ENCODE results near the gene TUBB3.
"Not testable (repeated sequence)": the region's sequence is repeated elsewhere in the genome, so short reads cannot be mapped to it uniquely, and the experiment has no call there.

The TUBB3 gene

GRCh38 chr16:89919535-89920406, 3.4 kb upstream of the TUBB3 start:
- DNase-seq = peak; percentile 2

GRCh38 chr16:89920723-89921122, 2.4 kb upstream of the TUBB3 start:
- DNase-seq = no peak

- DNase-seq = peak; percentile 4
Measured at GRCh38 chr16:89921131-89921701, 1.9 kb upstream of the TUBB3 start.

GRCh38 chr16:89921702-89922476, 1.3 kb upstream of the TUBB3 start:
- DNase-seq = no peak

DNA sequence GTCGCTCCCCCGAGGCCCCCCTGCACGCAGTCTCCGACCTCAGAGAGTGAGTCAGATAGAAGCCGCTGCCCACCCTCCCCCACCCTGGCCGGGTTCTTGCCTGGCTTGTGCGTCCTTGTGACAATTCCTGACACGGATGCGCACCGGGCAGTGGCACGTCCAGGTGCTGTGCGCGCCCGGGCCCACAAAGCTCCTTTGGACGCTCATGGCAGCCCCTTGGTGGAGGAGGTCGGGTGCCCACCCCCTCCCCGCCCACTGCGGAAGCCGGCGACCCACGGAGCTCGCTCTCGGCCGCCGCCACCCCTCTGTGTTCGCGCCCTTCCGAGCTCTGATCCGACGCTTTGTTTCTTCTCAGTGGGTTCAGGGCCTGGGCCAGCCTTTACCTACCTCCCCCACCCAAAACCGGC, 662 bp upstream of the TUBB3 start:
- no peak for DNase-seq

GRCh38 chr16:89923640-89924296, 626 bp downstream of the TUBB3 start:
- DNase-seq = no peak

DNA sequence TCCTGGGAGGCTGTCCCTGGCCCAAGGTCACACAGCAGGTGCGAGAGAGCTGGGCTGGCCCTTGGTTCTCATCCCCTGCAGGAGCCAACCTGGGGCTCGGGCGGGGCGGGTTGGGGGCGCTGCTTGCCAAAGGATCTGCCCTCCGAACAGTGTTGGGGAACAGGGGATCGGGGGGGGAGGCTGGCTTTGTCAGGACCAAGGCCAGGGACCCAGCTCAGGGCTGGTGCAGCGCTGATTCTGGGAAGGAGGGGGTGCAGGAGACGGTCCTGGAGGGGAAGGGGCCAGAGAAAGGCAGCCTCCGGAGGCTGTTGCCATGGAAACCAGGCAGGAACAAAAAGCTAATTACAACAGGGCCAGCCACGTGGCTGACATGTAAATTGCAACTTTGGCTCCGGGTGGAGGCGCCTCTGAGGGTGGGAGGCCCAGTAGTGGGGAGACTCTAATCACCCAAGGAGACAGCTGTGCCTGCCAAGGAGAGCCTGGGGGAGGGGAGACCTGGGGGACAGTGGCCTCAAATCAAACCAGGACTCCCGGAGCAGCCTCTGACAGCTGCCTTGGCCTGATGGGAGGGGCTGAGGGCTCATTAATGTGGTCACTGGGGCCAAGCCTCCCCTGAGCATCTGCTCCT, 1.3 kb downstream of the TUBB3 start:
- peak; percentile 38 for DNase-seq

GRCh38 chr16:89924925-89925307, 1.8 kb downstream of the TUBB3 start:
- peak; percentile 0 for DNase-seq

DNA sequence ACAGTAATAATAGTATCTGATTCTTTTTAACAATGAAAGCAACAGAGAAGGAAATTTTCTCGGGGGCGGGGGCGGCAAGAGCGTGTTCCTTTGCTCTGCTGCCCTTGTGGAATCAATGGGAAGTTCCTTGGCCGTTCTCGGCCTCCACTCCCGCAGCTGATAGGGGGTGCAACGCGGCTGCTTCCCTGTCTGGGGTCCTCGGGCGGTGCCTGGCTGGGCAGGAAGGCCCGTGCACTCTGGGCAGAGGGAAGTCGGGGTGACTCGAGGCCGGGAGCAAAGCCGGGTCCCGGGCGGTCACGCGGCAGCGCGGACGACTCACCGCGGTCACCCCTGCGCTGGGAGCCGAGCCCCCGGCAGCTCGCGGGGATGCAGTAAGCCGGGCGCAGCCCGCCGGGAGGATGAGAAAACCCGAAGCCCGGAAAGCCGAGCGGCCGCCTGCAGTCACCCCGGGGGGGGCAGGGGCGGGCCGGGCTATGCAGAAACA, 2.5 kb downstream of the TUBB3 start:
- DNase-seq = peak; percentile 2

DNA sequence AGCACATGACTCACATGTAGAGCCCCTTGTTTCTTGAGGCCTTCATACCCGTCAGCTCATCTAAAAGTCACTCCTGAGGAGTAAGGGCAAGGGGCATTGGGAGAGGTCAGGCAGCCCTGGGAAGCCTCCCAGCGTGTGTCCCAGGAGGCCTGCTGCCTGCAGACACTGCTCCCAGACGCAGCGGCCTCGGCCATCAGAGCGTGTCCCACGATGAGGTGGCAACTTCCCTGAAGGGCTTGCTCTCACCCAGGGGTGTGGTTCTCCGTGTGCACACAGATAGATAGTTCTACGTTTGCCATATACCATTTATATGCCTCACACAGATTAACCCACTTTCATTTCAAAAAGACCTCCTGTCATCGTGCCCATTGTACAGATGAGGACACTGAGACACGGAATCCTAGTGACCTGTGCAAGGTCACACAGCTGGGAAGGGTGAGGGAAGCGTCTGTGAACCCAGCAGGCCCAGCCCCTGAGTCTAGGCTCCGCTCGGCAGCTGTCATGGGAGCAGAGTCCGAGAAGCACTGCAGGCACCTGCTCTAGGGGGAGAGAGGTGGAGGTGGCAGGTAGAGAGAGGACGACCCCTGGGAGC, 8.3 kb downstream of the TUBB3 start:
- no peak for DNase-seq

DNA sequence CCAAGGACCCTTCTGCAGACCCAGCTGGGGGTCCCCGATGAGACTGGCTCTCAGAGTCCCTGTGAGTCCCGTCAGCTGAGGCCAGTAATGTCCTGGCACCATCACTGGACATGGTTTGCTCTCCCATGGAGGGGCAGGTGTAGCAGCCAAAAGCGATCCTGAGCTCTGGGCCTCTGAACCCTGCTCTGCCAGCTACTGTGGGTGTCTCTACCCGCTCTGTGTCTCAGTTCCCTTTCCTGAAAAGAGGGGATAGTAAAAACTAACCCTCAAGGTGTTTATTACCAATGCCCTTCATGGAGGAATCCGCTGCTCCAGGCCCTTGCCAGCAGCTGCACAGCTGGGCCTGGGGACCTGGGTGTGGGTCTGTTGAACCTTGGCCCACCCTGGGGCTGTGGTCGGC, 8.8 kb downstream of the TUBB3 start:
- no peak for DNase-seq

DNA sequence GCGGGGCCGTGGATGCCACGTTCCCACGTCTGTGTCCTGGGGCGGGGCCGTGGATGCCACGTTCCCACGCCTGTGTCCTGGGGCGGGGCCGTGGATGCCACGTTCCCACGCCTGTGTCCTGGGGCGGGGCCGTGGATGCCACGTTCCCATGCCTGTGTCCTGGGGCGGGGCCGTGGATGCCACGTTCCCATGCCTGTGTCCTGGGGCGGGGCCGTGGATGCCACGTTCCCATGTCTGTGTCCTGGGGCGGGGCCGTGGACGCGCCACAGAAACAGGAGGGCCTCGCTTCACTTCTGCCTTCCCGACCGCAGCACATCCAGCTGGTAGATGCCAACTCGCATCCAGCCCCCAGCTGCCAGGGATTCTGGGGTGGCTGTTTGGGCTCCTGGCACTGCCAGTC, 10.9 kb downstream of the TUBB3 start:
- DNase-seq = not testable (repeated sequence)

DNA sequence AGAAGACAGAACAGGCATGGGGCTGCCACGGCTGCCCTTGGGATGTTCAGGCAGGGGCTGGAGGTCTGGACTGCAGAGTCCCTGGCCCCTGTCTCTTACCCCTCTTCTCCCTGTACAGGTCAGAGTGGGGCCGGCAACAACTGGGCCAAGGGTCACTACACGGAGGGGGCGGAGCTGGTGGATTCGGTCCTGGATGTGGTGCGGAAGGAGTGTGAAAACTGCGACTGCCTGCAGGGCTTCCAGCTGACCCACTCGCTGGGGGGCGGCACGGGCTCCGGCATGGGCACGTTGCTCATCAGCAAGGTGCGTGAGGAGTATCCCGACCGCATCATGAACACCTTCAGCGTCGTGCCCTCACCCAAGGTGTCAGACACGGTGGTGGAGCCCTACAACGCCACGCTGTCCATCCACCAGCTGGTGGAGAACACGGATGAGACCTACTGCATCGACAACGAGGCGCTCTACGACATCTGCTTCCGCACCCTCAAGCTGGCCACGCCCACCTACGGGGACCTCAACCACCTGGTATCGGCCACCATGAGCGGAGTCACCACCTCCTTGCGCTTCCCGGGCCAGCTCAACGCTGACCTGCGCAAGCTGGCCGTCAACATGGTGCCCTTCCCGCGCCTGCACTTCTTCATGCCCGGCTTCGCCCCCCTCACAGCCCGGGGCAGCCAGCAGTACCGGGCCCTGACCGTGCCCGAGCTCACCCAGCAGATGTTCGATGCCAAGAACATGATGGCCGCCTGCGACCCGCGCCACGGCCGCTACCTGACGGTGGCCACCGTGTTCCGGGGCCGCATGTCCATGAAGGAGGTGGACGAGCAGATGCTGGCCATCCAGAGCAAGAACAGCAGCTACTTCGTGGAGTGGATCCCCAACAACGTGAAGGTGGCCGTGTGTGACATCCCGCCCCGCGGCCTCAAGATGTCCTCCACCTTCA, 11.7 kb downstream of the TUBB3 start:
- no peak for DNase-seq

DNA sequence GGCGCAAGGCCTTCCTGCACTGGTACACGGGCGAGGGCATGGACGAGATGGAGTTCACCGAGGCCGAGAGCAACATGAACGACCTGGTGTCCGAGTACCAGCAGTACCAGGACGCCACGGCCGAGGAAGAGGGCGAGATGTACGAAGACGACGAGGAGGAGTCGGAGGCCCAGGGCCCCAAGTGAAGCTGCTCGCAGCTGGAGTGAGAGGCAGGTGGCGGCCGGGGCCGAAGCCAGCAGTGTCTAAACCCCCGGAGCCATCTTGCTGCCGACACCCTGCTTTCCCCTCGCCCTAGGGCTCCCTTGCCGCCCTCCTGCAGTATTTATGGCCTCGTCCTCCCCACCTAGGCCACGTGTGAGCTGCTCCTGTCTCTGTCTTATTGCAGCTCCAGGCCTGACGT, 12.5 kb downstream of the TUBB3 start:
- DNase-seq = not testable (repeated sequence)

DNA sequence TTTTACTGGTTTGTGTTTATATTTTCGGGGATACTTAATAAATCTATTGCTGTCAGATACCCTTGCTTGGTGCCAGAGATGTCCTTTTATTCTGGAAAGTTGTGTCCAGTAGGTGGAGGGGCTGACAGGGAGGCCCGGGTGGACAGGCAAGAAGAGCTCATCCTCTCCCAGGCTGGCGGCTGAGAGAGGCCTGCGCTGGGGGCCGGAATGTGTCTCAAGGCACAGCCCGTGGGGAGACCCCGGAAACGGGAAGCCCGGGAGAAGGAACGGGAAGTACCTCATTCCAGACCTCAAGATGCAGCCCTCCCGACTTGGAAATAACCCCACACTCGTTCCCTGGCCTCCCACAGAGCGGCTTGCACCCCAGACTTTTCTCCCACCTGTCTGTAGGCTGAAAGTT, 12.9 kb downstream of the TUBB3 start:
- DNase-seq = no peak

DNA sequence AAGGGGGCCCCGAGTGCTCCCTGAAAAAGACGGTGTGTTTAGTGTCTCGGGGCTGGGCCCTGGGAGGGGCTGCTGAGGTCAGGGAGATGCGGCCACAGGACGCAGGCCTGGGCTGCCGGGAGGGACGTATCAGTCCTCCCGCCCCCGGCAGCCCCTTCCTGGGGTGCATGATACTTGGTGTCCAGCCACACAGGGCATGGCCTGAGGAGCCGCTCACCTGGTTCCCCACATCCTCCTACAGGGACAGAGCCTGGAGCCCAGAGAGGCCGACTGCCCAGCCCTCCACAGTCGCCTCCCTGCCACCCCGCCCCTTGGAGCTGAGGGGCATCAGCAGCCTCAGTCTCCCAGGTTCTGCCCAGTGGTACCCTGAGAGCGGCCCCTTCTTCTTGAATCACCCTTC, 13.4 kb downstream of the TUBB3 start:
- DNase-seq = no peak

- DNase-seq = no peak
Measured at GRCh38 chr16:89936981-89937380, 13.8 kb downstream of the TUBB3 start.

GRCh38 chr16:89938175-89938885, 15.2 kb downstream of the TUBB3 start:
- DNase-seq = no peak

GRCh38 chr16:89944773-89945172, 21.6 kb downstream of the TUBB3 start:
- no peak for DNase-seq

GRCh38 chr16:89945654-89946053, 22.5 kb downstream of the TUBB3 start:
- no peak for DNase-seq
